ENCODE measurements around the gene PUS7L.
"Not testable (repeated sequence)": the region's sequence is repeated elsewhere in the genome, so short reads cannot be mapped to it uniquely, and the experiment has no call there.

The PUS7L gene

DNA sequence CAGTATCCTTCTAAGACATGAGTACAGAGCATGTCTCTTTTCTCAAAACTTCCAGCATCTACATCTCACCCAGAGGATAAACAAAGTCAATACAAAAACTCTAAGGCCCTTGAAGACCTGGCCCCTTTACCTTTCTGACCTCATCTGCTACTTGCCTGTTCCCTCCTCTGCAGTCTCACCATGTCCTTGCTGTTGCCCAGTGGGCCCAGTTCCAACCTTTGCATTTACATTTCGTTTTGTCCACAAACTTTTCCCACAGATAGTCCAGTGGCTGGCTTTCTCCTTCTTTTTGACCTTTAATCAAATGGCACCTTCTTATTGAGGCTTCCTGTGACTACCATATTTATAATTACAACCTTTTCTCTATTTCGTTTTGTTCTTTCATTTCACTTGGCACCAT, 1.8 kb upstream of the PUS7L start:
- no peaks in the 10 kb centered on the region for H3F3A ChIP-seq (ENCODE audit: low read depth)
- H3K9ac ChIP-seq (ENCODE audit: low read depth, low read length, poor library complexity, severe bottlenecking): peak overlapping the region; percentile 88
- H4K20me1 ChIP-seq (ENCODE audit: insufficient read depth, low read length, poor library complexity, severe bottlenecking): peaks cover 28% of the 10 kb centered on the region
- H3K36me3 ChIP-seq (ENCODE audit: insufficient read depth, low read length): no peaks in the 10 kb centered on the region
- no peak for TF ChIP-seq EZH2phosphoT487 (IDR thresholded peaks at IDR 0.05; ENCODE audit: borderline replicate concordance)
- TF ChIP-seq CTCF (conservative IDR thresholded peaks at IDR 0.05; ENCODE audit: low read length): no peak
- H3K79me2 ChIP-seq (ENCODE audit: insufficient read depth, low read length): peaks cover 56% of the 10 kb centered on the region
- peak overlapping the region; percentile 96 for H3K4me2 ChIP-seq (ENCODE audit: low read depth, low read length, poor library complexity, severe bottlenecking)
- H3K27me3 ChIP-seq (ENCODE audit: insufficient read depth, low read length, poor library complexity, severe bottlenecking): no peaks in the 10 kb centered on the region
- H3K9me3 ChIP-seq (ENCODE audit: insufficient read depth, low read depth, low read length): no peaks in the 10 kb centered on the region
- peaks cover 52% of the 10 kb centered on the region for H3K4me1 ChIP-seq (ENCODE audit: insufficient read depth, low read length, poor library complexity, severe bottlenecking)
- peak overlapping the region; percentile 97 for H3K4me3 ChIP-seq (ENCODE audit: low read length, poor library complexity, severe bottlenecking)
- H3K9me2 ChIP-seq (replicated peaks; ENCODE audit: low read depth, low read length): no peaks in the 10 kb centered on the region
- H2AFZ ChIP-seq (ENCODE audit: low read length): no peak overlapping the region

DNA sequence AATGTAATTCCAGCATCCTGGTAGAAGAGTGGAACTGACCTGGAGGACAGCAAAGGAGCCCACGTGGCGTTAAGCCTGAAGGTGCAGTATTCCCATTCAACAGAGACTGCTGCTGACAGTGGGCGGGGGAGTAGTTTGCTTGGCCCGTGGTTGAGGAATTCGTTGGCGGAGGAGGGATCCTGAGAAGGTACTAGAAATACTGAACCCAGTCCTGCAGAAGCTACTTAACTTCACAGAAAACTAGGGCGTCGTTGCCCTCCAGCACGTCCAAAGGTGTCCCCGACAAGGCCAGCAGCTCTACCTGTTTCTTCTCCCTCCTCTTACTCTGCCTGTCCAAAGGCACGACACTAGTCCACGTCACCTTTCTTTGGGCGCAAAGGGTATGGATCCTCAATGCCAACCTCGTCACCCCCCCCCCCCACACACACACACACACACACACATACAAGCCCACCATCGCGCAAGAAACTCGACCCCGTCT, 303 bp downstream of the PUS7L start:
- no peaks in the 10 kb centered on the region for H3K36me3 ChIP-seq (ENCODE audit: insufficient read depth, low read length)
- H3K9me2 ChIP-seq (replicated peaks; ENCODE audit: low read depth, low read length): no peaks in the 10 kb centered on the region
- H3K4me3 ChIP-seq (ENCODE audit: low read length, poor library complexity, severe bottlenecking): peak overlapping the region; percentile 97
- H3K4me2 ChIP-seq (ENCODE audit: low read depth, low read length, poor library complexity, severe bottlenecking): peak overlapping the region; percentile 98
- peak overlapping the region; percentile 78 for H3K9ac ChIP-seq (ENCODE audit: low read depth, low read length, poor library complexity, severe bottlenecking)
- peaks cover 56% of the 10 kb centered on the region for H3K79me2 ChIP-seq (ENCODE audit: insufficient read depth, low read length)
- no peaks in the 10 kb centered on the region for H3K27me3 ChIP-seq (ENCODE audit: insufficient read depth, low read length, poor library complexity, severe bottlenecking)
- no peaks in the 10 kb centered on the region for H3F3A ChIP-seq (ENCODE audit: low read depth)
- no peaks in the 10 kb centered on the region for H3K9me3 ChIP-seq (ENCODE audit: insufficient read depth, low read depth, low read length)
- H3K4me1 ChIP-seq (ENCODE audit: insufficient read depth, low read length, poor library complexity, severe bottlenecking): peaks cover 64% of the 10 kb centered on the region
- TF ChIP-seq CTCF (conservative IDR thresholded peaks at IDR 0.05; ENCODE audit: low read length) (no peak), EZH2phosphoT487 (IDR thresholded peaks at IDR 0.05; ENCODE audit: borderline replicate concordance) (no peak)
- H2AFZ ChIP-seq (ENCODE audit: low read length): peak overlapping the region; percentile 82
- peaks cover 28% of the 10 kb centered on the region for H4K20me1 ChIP-seq (ENCODE audit: insufficient read depth, low read length, poor library complexity, severe bottlenecking)

DNA sequence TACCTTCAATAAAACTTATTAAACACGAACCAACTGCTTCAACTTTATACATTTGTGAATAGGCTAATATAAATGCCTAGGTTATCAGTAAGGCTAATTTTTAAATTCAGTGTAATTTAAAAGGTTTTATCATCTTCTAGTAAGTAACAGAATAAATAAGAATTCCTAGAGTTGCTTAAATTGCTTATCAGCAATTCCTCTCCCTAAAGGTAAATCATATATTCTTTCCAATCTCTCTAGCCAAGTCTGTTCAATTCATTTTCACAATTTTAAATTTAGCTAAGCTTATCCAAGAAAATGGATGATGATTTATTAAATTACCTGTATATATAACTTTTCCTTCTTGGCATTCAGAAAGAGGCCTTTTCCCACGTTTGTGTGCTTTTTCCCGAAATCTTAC, 4.6 kb downstream of the PUS7L start:
- H3K79me2 ChIP-seq (ENCODE audit: insufficient read depth, low read length): peaks cover 23% of the 10 kb centered on the region
- H3K4me1 ChIP-seq (ENCODE audit: insufficient read depth, low read length, poor library complexity, severe bottlenecking): peaks cover 41% of the 10 kb centered on the region
- H3K4me2 ChIP-seq (ENCODE audit: low read depth, low read length, poor library complexity, severe bottlenecking): peak overlapping the region; percentile 57
- peaks cover 6% of the 10 kb centered on the region; the same call in 1 of the 2 replicates for H3K9me3 ChIP-seq (ENCODE audit: insufficient read depth, low read depth, low read length)
- no peaks in the 10 kb centered on the region for H3K36me3 ChIP-seq (ENCODE audit: insufficient read depth, low read length)
- no peak for TF ChIP-seq EZH2phosphoT487 (IDR thresholded peaks at IDR 0.05; ENCODE audit: borderline replicate concordance)
- TF ChIP-seq CTCF (conservative IDR thresholded peaks at IDR 0.05; ENCODE audit: low read length): no peak
- peak overlapping the region; percentile 50 for H3K4me3 ChIP-seq (ENCODE audit: low read length, poor library complexity, severe bottlenecking)
- H3K27me3 ChIP-seq (ENCODE audit: insufficient read depth, low read length, poor library complexity, severe bottlenecking): no peaks in the 10 kb centered on the region
- H2AFZ ChIP-seq (ENCODE audit: low read length): no peak overlapping the region
- H3F3A ChIP-seq (ENCODE audit: low read depth): peaks cover 3% of the 10 kb centered on the region; the same call in 1 of the 2 replicates
- no peaks in the 10 kb centered on the region for H4K20me1 ChIP-seq (ENCODE audit: insufficient read depth, low read length, poor library complexity, severe bottlenecking)
- H3K9ac ChIP-seq (ENCODE audit: low read depth, low read length, poor library complexity, severe bottlenecking): no peak overlapping the region
- H3K9me2 ChIP-seq (replicated peaks; ENCODE audit: low read depth, low read length): no peaks in the 10 kb centered on the region

DNA sequence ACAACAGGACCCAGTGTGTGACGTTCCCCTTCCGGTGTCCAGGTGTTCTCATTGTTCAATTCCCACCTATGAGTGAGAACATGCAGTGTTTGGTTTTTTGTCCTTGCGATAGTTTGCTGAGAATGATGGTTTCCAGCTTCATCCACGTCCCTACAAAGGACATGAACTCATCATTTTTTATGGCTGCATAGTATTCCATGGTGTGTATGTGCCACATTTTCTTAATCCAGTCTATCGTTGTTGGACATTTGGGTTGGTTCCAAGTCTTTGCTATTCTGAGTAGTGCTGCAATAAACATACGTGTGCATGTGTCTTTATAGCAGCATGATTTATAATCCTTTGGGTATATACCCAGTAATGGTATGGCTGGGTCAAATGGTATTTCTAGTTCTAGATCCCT, 7.2 kb downstream of the PUS7L start:
- H3K27me3 ChIP-seq (ENCODE audit: insufficient read depth, low read length, poor library complexity, severe bottlenecking); H3K4me3 ChIP-seq (ENCODE audit: low read length, poor library complexity, severe bottlenecking); H2AFZ ChIP-seq (ENCODE audit: low read length); H4K20me1 ChIP-seq (ENCODE audit: insufficient read depth, low read length, poor library complexity, severe bottlenecking); H3K36me3 ChIP-seq (ENCODE audit: insufficient read depth, low read length); H3K79me2 ChIP-seq (ENCODE audit: insufficient read depth, low read length); H3K9me2 ChIP-seq (replicated peaks; ENCODE audit: low read depth, low read length); H3K4me2 ChIP-seq (ENCODE audit: low read depth, low read length, poor library complexity, severe bottlenecking); H3F3A ChIP-seq (ENCODE audit: low read depth); H3K9me3 ChIP-seq (ENCODE audit: insufficient read depth, low read depth, low read length); H3K9ac ChIP-seq (ENCODE audit: low read depth, low read length, poor library complexity, severe bottlenecking): not testable (repeated sequence)
- H3K4me1 ChIP-seq (ENCODE audit: insufficient read depth, low read length, poor library complexity, severe bottlenecking): peaks cover 28% of the 10 kb centered on the region
